Measurements from ENCODE around the gene FAN1.

The FAN1 gene

GRCh38 chr15:30984542-30984941, 80.8 kb downstream of the FAN1 start:
- Histone ChIP-seq H3K9ac (ENCODE audit: low read depth, low read length) (no peak overlapping the region), H3K27ac (ENCODE audit: low read depth, low read length) (no peak overlapping the region), H3K36me3 (ENCODE audit: control insufficient read depth, insufficient read depth, low read length) (peaks cover 38% of the 10 kb centered on the region), H3K4me3 (ENCODE audit: low read depth, low read length) (no peak overlapping the region), H3K9me3 (ENCODE audit: control insufficient read depth, insufficient read depth, low read length) (no peaks in the 10 kb centered on the region), H3K27me3 (ENCODE audit: control insufficient read depth, insufficient read depth, low read length) (no peaks in the 10 kb centered on the region), H3K4me1 (ENCODE audit: control insufficient read depth, insufficient read depth, low read length) (no peaks in the 10 kb centered on the region; the same call in 1 of the 2 replicates)

DNA sequence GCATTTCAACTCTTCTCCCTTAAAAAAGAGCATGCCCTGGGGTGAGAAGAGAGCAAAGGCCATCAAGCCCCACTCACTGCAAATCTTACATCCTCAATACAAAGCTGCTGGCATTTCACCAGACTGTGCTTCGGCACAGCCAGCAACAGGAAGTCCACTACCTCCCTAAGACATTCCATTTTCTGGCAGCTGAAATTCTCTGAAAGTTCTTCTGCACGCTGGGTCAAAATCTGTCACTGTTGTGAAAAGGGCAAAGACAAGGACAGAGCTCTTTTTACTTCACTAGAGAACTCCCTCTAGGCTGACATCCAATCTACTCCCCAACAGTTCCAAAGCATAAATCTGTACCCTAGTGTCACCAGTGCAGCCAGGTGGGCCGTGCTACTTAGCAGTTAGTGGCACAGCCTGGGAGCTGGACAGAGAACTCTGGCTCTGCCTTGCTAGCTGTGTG, 81.4 kb downstream of the FAN1 start:
- Histone ChIP-seq H3K27ac (ENCODE audit: low read depth, low read length) (no peak overlapping the region), H3K36me3 (ENCODE audit: control insufficient read depth, insufficient read depth, low read length) (peaks cover 38% of the 10 kb centered on the region), H3K4me3 (ENCODE audit: low read depth, low read length) (no peak overlapping the region), H3K4me1 (ENCODE audit: control insufficient read depth, insufficient read depth, low read length) (peaks cover 4% of the 10 kb centered on the region; the same call in 1 of the 2 replicates), H3K9me3 (ENCODE audit: control insufficient read depth, insufficient read depth, low read length) (no peaks in the 10 kb centered on the region), H3K9ac (ENCODE audit: low read depth, low read length) (no peak overlapping the region), H3K27me3 (ENCODE audit: control insufficient read depth, insufficient read depth, low read length) (no peaks in the 10 kb centered on the region)

GRCh38 chr15:30990036-30990435, 86.3 kb downstream of the FAN1 start:
- H3K4me1 ChIP-seq (ENCODE audit: control insufficient read depth, insufficient read depth, low read length): peaks cover 15% of the 10 kb centered on the region
- H3K4me3 ChIP-seq (ENCODE audit: low read depth, low read length): peak overlapping the region; percentile 96
- no peak overlapping the region for H3K27ac ChIP-seq (ENCODE audit: low read depth, low read length)
- peaks cover 18% of the 10 kb centered on the region for H3K36me3 ChIP-seq (ENCODE audit: control insufficient read depth, insufficient read depth, low read length)
- no peaks in the 10 kb centered on the region for H3K9me3 ChIP-seq (ENCODE audit: control insufficient read depth, insufficient read depth, low read length)
- no peaks in the 10 kb centered on the region for H3K27me3 ChIP-seq (ENCODE audit: control insufficient read depth, insufficient read depth, low read length)
- H3K9ac ChIP-seq (ENCODE audit: low read depth, low read length): no peak overlapping the region

DNA sequence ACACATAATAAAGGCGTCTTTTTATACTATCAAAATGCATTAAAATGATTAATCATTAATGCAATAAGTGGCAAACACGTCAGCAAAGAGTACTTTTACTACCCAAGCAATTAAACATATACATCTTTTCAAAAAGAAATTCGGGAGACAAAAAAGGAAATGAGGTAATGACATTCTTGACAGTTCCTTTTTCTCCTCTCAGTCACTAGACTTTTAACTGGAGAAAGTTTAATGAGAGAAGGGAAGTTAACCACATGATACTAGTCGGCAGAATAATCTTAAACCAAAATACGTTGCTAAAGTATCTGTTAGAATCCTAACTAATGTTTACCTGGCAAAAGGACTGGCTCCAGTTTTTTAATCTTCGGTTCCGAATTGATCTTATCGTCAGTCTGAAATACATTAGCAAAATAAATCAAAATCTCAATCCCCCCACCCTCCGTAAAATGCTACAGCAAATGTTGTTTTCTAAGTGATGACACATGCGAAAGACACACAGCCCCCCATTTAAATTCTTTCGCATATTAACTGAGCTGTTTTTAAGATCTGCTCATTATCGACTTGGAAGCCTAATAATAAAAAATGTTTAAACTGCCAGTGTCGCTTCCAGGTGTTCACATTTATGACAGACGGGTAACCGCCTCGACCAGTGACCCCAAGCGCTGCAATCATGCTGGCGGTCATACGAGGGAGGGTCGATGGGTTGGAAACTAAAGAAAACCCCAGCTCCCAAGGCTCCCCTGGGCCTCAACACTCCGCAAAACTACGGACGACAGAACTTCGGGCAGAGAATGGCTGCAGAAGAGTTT, 86.9 kb downstream of the FAN1 start:
- H3K4me1 ChIP-seq (ENCODE audit: control insufficient read depth, insufficient read depth, low read length): peaks cover 15% of the 10 kb centered on the region
- peaks cover 12% of the 10 kb centered on the region for H3K36me3 ChIP-seq (ENCODE audit: control insufficient read depth, insufficient read depth, low read length)
- H3K4me3 ChIP-seq (ENCODE audit: low read depth, low read length): peak overlapping the region; percentile 96
- peak overlapping the region; percentile 77 for H3K9ac ChIP-seq (ENCODE audit: low read depth, low read length)
- H3K27ac ChIP-seq (ENCODE audit: low read depth, low read length): peak overlapping the region; percentile 94
- no peaks in the 10 kb centered on the region for H3K9me3 ChIP-seq (ENCODE audit: control insufficient read depth, insufficient read depth, low read length)
- no peaks in the 10 kb centered on the region for H3K27me3 ChIP-seq (ENCODE audit: control insufficient read depth, insufficient read depth, low read length)

DNA sequence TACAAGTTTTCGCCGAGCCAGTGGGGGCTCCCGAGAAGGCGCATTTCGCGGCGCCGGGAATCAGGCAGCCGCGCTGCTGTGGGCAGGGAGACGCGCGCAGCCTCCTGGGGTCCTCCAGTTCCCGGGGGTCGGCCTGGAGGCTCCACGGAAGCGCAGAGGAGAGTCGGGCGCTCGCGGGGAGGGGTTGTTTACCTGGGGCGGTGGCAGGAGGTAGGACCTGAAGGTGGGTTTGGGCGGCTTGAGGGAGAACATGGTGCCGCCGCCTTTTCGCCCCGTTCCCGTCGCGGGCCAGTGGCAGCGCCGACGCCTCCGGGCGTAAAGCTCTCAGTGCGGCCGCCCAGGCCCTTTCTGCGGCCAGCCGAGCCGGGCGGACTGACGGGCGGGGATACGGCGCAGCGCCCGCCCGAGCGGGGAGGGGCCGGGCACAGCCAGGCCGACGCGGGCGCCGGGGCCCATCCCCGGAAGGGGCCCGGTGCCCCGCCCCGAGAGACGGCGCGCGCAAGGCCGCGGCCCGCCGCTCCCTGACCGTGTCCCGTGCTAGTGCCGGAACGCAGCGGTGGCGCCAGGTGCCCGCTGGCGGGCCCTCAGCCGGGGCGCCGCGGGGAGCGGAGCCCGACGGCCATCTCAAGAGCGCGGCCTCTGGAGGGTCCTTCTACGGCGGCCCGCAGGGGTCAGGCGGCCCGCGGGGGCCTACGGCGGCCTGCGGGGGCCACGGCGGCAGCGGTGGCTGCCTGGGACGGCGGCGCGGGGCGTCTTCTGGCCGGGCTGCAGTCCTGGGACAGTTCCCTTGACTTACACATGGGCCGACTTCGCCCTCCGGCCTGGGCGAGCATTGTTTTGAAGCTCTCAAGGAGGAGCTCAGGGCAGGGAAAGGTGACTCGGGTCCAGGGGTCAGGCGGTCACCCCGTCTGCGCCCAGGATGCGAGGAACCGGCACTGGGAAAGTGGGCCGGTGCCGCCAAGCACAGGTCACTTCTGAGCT, 87.8 kb downstream of the FAN1 start, which contains the start of gene MTMR10:
TSS of gene MTMR10 (minus strand) at position 374 of the 981 bp plus-strand sequence. CDS start at position 252, 122 bp downstream.
- Histone ChIP-seq H3K27me3 (ENCODE audit: control insufficient read depth, insufficient read depth, low read length) (no peaks in the 10 kb centered on the region), H3K9ac (ENCODE audit: low read depth, low read length) (peak within 1 kb of the TSS; percentile 77), H3K4me3 (ENCODE audit: low read depth, low read length) (peak within 1 kb of the TSS; percentile 96), H3K27ac (ENCODE audit: low read depth, low read length) (peak within 1 kb of the TSS; percentile 94), H3K36me3 (ENCODE audit: control insufficient read depth, insufficient read depth, low read length) (peaks cover 9% of the 10 kb centered on the region), H3K4me1 (ENCODE audit: control insufficient read depth, insufficient read depth, low read length) (peaks cover 15% of the 10 kb centered on the region), H3K9me3 (ENCODE audit: control insufficient read depth, insufficient read depth, low read length) (no peaks in the 10 kb centered on the region)

DNA sequence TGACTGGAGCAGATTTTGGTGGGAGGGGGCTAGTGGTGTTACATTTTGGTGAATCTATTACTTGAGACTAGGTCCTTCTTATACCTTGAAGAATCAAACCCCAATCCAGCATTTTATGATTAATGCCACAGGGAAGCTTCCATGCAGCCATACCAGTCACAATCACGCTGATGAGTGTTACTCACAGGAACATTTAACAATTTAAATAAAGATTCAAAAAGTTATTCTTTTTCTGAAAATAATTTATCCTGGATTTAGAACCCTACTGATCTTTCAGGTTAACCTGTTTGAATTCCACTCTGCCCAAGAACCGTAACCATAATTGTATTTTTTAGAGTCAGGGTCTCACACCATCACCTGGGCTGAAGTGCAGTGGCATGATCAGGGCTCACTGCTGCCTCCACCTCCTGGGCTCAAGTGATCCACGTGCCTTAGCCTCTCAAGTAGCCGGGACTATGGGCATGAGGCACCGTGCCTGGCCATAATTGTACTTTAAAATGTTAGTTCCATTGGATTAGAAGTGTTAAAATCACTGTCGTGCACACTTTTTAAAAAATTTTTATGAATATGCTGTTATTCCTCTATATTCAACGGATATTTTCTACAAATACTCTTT, 88.6 kb downstream of the FAN1 start:
- no peaks in the 10 kb centered on the region for H3K9me3 ChIP-seq (ENCODE audit: control insufficient read depth, insufficient read depth, low read length)
- H3K4me3 ChIP-seq (ENCODE audit: low read depth, low read length): peak overlapping the region; percentile 96
- peaks cover 15% of the 10 kb centered on the region for H3K4me1 ChIP-seq (ENCODE audit: control insufficient read depth, insufficient read depth, low read length)
- H3K27me3 ChIP-seq (ENCODE audit: control insufficient read depth, insufficient read depth, low read length): no peaks in the 10 kb centered on the region
- peaks cover under 1% of the 10 kb centered on the region; the same call in 1 of the 2 replicates for H3K36me3 ChIP-seq (ENCODE audit: control insufficient read depth, insufficient read depth, low read length)
- peak overlapping the region; percentile 94 for H3K27ac ChIP-seq (ENCODE audit: low read depth, low read length)
- H3K9ac ChIP-seq (ENCODE audit: low read depth, low read length): peak overlapping the region; percentile 77; the same call in 1 of the 2 replicates
